ENCODE data around the gene PHRF1. TPM values are rescaled to one million over a fixed set of nuclear protein-coding genes. Genes with fewer than 3 reads are reported as not detected.

PHRF1 gene
- total RNA-seq, 1 experiment from 2014 or later: 45.5 TPM

- H2AFZ ChIP-seq (ENCODE audit: low read depth, low read length, poor library complexity, severe bottlenecking): no peak within 1 kb of the TSS
- peak within 1 kb of the TSS; percentile 100 for H3K27ac ChIP-seq (ENCODE audit: low read depth, low read length)
- DNase-seq (ENCODE audit: low read depth, low spot score) (peak; percentile 84), ATAC-seq (peak; percentile 55)
- H3K4me3 ChIP-seq (replicated peaks in 1 of 2; ENCODE audit: low read depth in 1 of 2, low read length in 2 of 2): peak within 1 kb of the TSS; percentile 64 to 76
- no TSS peak for BruUV-seq (replicated peaks)
- peak within 1 kb of the TSS; percentile 100 for H3K4me2 ChIP-seq (ENCODE audit: low read length)
- ChIA-PET RAD21 (ENCODE audit: low non-redundant PET in 1 of 2, low total read pairs in 2 of 2, uncharacterized antibody in 2 of 2, unreplicated experiment in 2 of 2) (no interaction called here), CTCF (no interaction called here), POLR2A (interaction anchor here (1.7 to 1.8 kb wide), 2 partner anchors 30 to 39 kb away, joined by 5 to 8 read pairs; partner anchors contain the start of gene PHRF1)
- no peaks in the 10 kb centered on the region for H3K9me2 ChIP-seq (ENCODE audit: insufficient read depth)
- H3K9me3 ChIP-seq (ENCODE audit: control insufficient read depth in 1 of 2, insufficient read depth in 1 of 2, low read depth in 1 of 2, low read length in 2 of 2): no peaks in the 10 kb centered on the region
- H3K27me3 ChIP-seq (ENCODE audit: insufficient read depth, low read length): no peaks in the 10 kb centered on the region
- H3K9ac ChIP-seq (ENCODE audit: low read length): peak within 1 kb of the TSS; percentile 77
- peaks cover 15 to 33% of the 10 kb centered on the region in 2 experiments; a peak in 3 of 4 replicates for H3K4me1 ChIP-seq (ENCODE audit: control insufficient read depth in 1 of 2, insufficient read depth in 2 of 2, low read length in 2 of 2)
- H3K79me2 ChIP-seq (ENCODE audit: insufficient read depth, low read length): peaks cover 33% of the 10 kb centered on the region
- no peaks in the 10 kb centered on the region for H4K20me1 ChIP-seq (ENCODE audit: insufficient read depth)
- H3K36me3 ChIP-seq (ENCODE audit: control insufficient read depth in 1 of 2, insufficient read depth in 2 of 2, low read length in 2 of 2): peaks cover 0 to 20% of the 10 kb centered on the region in 2 experiments; a peak in 2 of 4 replicates
- intact Hi-C loops (cut with micrococcal nuclease): loop anchor here (2.0 kb wide), 2 partner anchors 24 to 30 kb away; partner anchors contain the start of genes LMNTD2, RASSF7 and RNH1
- TF ChIP-seq EZH2 (IDR thresholded peaks at IDR 0.05) (no peak), POLR2AphosphoS5 (IDR thresholded peaks at IDR 0.05; ENCODE audit: low read depth, low read length) (peak; percentile 67), FOSL1 (IDR thresholded peaks at IDR 0.05; ENCODE audit: low read depth) (no peak), EGR1 (IDR thresholded peaks at IDR 0.05; ENCODE audit: low read depth) (peak; percentile 92), ZNF274 (IDR thresholded peaks at IDR 0.05; ENCODE audit: low read depth, low read length) (no peak), SIN3A (IDR thresholded peaks at IDR 0.05; ENCODE audit: low read depth) (peak; percentile 63; the same call in 1 of the 2 replicates), ELF1 (IDR thresholded peaks at IDR 0.05; ENCODE audit: borderline replicate concordance, low read depth) (no peak), SP1 (IDR thresholded peaks at IDR 0.05; ENCODE audit: low read depth) (peak; percentile 58; the same call in 1 of the 2 replicates), JUND (IDR thresholded peaks at IDR 0.05) (no peak; the same call in 1 of the 2 replicates), ATF3 (IDR thresholded peaks at IDR 0.05) (no peak), SRF (IDR thresholded peaks at IDR 0.05; ENCODE audit: low read depth) (no peak), ZFX (IDR thresholded peaks at IDR 0.05) (peak; percentile 70; the same call in 1 of the 2 replicates), RAD21 (IDR thresholded peaks at IDR 0.05; ENCODE audit: low read depth) (no peak)
- TF ChIP-seq, protein P1, sequence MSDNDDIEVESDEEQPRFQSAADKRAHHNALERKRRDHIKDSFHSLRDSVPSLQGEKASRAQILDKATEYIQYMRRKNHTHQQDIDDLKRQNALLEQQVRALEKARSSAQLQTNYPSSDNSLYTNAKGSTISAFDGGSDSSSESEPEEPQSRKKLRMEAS (IDR thresholded peaks at IDR 0.05): peak; percentile 96
- TF ChIP-seq, protein P2, sequence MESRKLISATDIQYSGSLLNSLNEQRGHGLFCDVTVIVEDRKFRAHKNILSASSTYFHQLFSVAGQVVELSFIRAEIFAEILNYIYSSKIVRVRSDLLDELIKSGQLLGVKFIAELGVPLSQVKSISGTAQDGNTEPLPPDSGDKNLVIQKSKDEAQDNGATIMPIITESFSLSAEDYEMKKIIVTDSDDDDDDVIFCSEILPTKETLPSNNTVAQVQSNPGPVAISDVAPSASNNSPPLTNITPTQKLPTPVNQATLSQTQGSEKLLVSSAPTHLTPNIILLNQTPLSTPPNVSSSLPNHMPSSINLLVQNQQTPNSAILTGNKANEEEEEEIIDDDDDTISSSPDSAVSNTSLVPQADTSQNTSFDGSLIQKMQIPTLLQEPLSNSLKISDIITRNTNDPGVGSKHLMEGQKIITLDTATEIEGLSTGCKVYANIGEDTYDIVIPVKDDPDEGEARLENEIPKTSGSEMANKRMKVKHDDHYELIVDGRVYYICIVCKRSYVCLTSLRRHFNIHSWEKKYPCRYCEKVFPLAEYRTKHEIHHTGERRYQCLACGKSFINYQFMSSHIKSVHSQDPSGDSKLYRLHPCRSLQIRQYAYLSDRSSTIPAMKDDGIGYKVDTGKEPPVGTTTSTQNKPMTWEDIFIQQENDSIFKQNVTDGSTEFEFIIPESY (IDR thresholded peaks at IDR 0.05; ENCODE audit: extremely low read depth, insufficient replicate concordance, low read length): no peak
- TF ChIP-seq, protein P3, sequence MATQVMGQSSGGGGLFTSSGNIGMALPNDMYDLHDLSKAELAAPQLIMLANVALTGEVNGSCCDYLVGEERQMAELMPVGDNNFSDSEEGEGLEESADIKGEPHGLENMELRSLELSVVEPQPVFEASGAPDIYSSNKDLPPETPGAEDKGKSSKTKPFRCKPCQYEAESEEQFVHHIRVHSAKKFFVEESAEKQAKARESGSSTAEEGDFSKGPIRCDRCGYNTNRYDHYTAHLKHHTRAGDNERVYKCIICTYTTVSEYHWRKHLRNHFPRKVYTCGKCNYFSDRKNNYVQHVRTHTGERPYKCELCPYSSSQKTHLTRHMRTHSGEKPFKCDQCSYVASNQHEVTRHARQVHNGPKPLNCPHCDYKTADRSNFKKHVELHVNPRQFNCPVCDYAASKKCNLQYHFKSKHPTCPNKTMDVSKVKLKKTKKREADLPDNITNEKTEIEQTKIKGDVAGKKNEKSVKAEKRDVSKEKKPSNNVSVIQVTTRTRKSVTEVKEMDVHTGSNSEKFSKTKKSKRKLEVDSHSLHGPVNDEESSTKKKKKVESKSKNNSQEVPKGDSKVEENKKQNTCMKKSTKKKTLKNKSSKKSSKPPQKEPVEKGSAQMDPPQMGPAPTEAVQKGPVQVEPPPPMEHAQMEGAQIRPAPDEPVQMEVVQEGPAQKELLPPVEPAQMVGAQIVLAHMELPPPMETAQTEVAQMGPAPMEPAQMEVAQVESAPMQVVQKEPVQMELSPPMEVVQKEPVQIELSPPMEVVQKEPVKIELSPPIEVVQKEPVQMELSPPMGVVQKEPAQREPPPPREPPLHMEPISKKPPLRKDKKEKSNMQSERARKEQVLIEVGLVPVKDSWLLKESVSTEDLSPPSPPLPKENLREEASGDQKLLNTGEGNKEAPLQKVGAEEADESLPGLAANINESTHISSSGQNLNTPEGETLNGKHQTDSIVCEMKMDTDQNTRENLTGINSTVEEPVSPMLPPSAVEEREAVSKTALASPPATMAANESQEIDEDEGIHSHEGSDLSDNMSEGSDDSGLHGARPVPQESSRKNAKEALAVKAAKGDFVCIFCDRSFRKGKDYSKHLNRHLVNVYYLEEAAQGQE (IDR thresholded peaks at IDR 0.05; ENCODE audit: low read depth): no peak
Observed at GRCh38 chr11:536841-537621, 39.2 kb upstream of the PHRF1 start, which contains the start of gene LRRC56. Gene LRRC56 (plus strand): TSS chr11:537527. CDS start chr11:540685, 3,158 bp downstream.

All from HCT116 (cell line).